Fibroblast of the aortic adventitia (primary cell): ENCODE data around the gene ARSA. TPM values are rescaled to one million over a fixed set of nuclear protein-coding genes. Genes with fewer than 3 reads are reported as not detected.
"Not testable (repeated sequence)": the region's sequence is repeated elsewhere in the genome, so short reads cannot be mapped to it uniquely, and the experiment has no call there.

Experiments
- DNase-seq: peaks from one replicate; pipeline ENCODE4 v3.0.0-alpha.2; 2010; ENCODE audit warnings: low read depth
- H3K4me3 ChIP-seq: 2 replicates; pipeline ENCODE4 v1.5.1; 2011; ENCODE audit warnings: low read depth, mild to moderate bottlenecking, control low read depth, low read length, moderate library complexity
- CTCF ChIP-seq: IDR thresholded peaks from 2 replicates; pipeline ENCODE4 v1.5.1; 2011; ENCODE audit warnings: mild to moderate bottlenecking, low read length, control low read depth, inconsistent platforms; ENCODE audit not compliant: insufficient read depth
- total RNA-seq: library from RNA; depleted of rRNA; stranded (reverse); fragments of >200 nt; gene quantifications from 2 replicates; pipeline ENCODE4 v1.2.3, GENCODE V29; 2012; ENCODE audit warnings: low replicate concordance

The ARSA gene
- total RNA-seq, 1 donor, result 21.9 TPM

GRCh38 chr22:50665738-50666137, 37.8 kb upstream of the ARSA start:
- H3K4me3 ChIP-seq, result no peak overlapping the region
- TF ChIP-seq CTCF, result no peak
- no peak for DNase-seq

GRCh38 chr22:50665212-50665611, 37.3 kb upstream of the ARSA start:
- DNase-seq, result no peak
- no peak for TF ChIP-seq CTCF
- H3K4me3 ChIP-seq, result no peak overlapping the region

GRCh38 chr22:50660306-50660705, 32.4 kb upstream of the ARSA start:
- no peak for TF ChIP-seq CTCF

GRCh38 chr22:50659711-50660110, 31.8 kb upstream of the ARSA start:
- DNase-seq, H3K4me3 ChIP-seq: not testable (repeated sequence)

More at GRCh38 chr22:50660306-50660705, 32.4 kb upstream of the ARSA start:
- H3K4me3 ChIP-seq, result no peak overlapping the region
- no peak for DNase-seq

GRCh38 chr22:50657925-50658324, 30.0 kb upstream of the ARSA start:
- H3K4me3 ChIP-seq, result no peak overlapping the region
- DNase-seq, result no peak
- no peak for TF ChIP-seq CTCF

GRCh38 chr22:50656122-50657070, 28.4 kb upstream of the ARSA start:
- peak; percentile 35 for DNase-seq
- H3K4me3 ChIP-seq, result no peak overlapping the region
- TF ChIP-seq CTCF, result no peak

GRCh38 chr22:50654664-50655063, 26.7 kb upstream of the ARSA start:
- H3K4me3 ChIP-seq, DNase-seq: not testable (repeated sequence)

GRCh38 chr22:50653256-50653655, 25.3 kb upstream of the ARSA start:
- H3K4me3 ChIP-seq, result no peak overlapping the region
- DNase-seq, result no peak
- no peak for TF ChIP-seq CTCF

- not testable (repeated sequence) for H3K4me3 ChIP-seq, DNase-seq
These were observed 15.8 kb upstream of the ARSA start for GRCh38 chr22:50643821-50644101.

- DNase-seq, result not testable (repeated sequence)
These were observed 15.3 kb upstream of the ARSA start for GRCh38 chr22:50643021-50643820.

More at GRCh38 chr22:50643021-50643820, 15.3 kb upstream of the ARSA start:
- H3K4me3 ChIP-seq, result not testable (repeated sequence)
